Right atrium auricular region (tissue), 2 donors: Measurements from ENCODE around the gene AGK. TPM values are rescaled to one million over a fixed set of nuclear protein-coding genes. Genes with fewer than 3 reads are reported as not detected.
A peak's percentile ranks its signal among the peaks of the same experiment; 100 is the strongest.

Experiments used
- DNase-seq: peaks from one replicate; pipeline ENCODE4 v3.0.0-alpha.2; 2019; ENCODE audit warnings: low spot score
- H3K27ac ChIP-seq, 2 donors: fragments of 200-600 bp; sonication (generic); 1 replicate in 1 of 2; 2 replicates in 1 of 2; pipeline ENCODE4 v1.5.1; 2016 to 2019
- H3K27me3 ChIP-seq, 2 donors: fragments of 200-600 bp; sonication (generic); one replicate each; pipeline versions ENCODE4 v1.5.1 to v1.6.0; 2017 to 2019
- H3K36me3 ChIP-seq: fragments of 200-600 bp; sonication (generic); one replicate; pipeline ENCODE4 v1.5.1; 2016
- H3K4me1 ChIP-seq, 2 donors: fragments of 200-600 bp; sonication (generic); one replicate each; pipeline versions ENCODE4 v1.5.1 to v1.6.0; 2017 to 2019
- H3K4me3 ChIP-seq, 2 donors: fragments of 200-600 bp; sonication (generic); 1 replicate in 1 of 2; 2 replicates in 1 of 2; pipeline ENCODE4 v1.5.1; 2017 to 2019; ENCODE audit warnings: mild to moderate bottlenecking in 1 of 2, moderate library complexity in 1 of 2
- H3K9me3 ChIP-seq, 2 donors: fragments of 200-600 bp; sonication (generic); one replicate each; pipeline ENCODE4 v1.5.1; 2019
- total RNA-seq, 2 donors: library from RNA; depleted of rRNA; stranded (reverse); fragments of >200 nt; gene quantifications; one replicate each; pipeline ENCODE4 v1.1.0, GENCODE V29; 2016
- TF ChIP-seq, protein P1 (sequence below), 2 donors: fragments of 200-600 bp; sonication (generic); IDR thresholded peaks; one replicate each; pipeline ENCODE4 v1.5.1; 2019; ENCODE audit warnings: antibody characterized with exemption in 2 of 2

The AGK gene
- total RNA-seq, 2 donors from 2014 or later: 24.2 to 41.9 TPM

DNA sequence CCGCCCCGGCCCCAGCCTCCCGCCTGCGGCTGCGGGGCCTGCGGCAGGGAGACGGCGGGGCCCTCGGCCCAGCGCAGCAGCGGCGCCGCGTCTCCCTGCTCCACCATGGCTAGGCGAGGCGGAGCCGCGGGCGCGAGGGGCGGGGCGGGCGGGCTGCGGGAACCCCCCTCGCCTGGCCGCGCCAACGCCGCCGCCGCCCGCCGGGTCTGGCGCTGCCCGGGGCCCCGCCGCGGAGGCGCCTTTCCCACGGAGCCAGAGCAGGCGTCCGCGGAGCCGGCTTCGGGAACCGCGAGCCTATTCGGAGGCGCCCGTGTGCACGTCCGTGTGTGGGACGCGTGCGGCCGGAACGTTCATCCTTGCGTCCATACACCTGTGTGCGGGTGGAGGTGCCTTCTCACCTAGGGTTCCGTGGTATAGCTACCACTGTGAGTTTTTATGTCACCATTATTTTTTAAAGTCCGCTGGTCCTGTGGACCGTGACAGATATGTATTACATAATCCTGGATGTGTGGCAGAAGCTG is 150.9 kb downstream of the AGK start, which contains the start of gene DENND11:
Gene DENND11, minus strand, starts transcription at position 120 of the 521 bp plus-strand sequence. Its CDS starts 13 bp downstream, at position 107.
- no peaks in the 10 kb centered on the region for H3K36me3 ChIP-seq
- TF ChIP-seq, protein P1, sequence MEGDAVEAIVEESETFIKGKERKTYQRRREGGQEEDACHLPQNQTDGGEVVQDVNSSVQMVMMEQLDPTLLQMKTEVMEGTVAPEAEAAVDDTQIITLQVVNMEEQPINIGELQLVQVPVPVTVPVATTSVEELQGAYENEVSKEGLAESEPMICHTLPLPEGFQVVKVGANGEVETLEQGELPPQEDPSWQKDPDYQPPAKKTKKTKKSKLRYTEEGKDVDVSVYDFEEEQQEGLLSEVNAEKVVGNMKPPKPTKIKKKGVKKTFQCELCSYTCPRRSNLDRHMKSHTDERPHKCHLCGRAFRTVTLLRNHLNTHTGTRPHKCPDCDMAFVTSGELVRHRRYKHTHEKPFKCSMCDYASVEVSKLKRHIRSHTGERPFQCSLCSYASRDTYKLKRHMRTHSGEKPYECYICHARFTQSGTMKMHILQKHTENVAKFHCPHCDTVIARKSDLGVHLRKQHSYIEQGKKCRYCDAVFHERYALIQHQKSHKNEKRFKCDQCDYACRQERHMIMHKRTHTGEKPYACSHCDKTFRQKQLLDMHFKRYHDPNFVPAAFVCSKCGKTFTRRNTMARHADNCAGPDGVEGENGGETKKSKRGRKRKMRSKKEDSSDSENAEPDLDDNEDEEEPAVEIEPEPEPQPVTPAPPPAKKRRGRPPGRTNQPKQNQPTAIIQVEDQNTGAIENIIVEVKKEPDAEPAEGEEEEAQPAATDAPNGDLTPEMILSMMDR (IDR thresholded peaks at IDR 0.05): no peak
- peaks cover 0 to 24% of the 10 kb centered on the region in 2 donors for H3K4me1 ChIP-seq
- H3K4me3 ChIP-seq: peak within 1 kb of the TSS; percentile 75 to 86
- peak within 1 kb of the TSS; percentile 85 to 87 for H3K27ac ChIP-seq
- no peaks in the 10 kb centered on the region for H3K9me3 ChIP-seq
- no peaks in the 10 kb centered on the region for H3K27me3 ChIP-seq
- DNase-seq: no peak

DNA sequence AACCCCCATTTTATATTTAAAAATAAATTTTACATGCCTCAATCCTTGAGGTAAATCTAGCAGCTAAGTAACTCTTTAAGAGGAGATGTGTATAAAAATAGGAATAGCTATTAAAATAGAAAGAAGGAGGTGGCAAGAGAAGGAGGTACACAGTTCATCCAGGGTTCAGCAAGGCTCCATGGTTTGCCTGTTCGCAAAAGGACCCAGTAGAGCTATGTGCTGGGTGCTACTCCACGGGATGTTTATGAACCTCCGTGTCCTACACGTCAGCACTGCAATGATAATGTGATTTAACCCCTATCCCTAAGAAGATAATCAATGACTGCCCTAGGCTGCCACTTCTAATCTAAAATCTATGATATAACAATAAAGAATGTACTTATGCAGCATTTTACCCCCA is 151.7 kb downstream of the AGK start:
- Histone ChIP-seq H3K27ac (no peak overlapping the region), H3K4me1 (peaks cover 0 to 24% of the 10 kb centered on the region in 2 donors), H3K9me3 (no peaks in the 10 kb centered on the region), H3K36me3 (no peaks in the 10 kb centered on the region), H3K4me3 (peak overlapping the region in 1 of 2 donors; percentile 86), H3K27me3 (no peaks in the 10 kb centered on the region)
- TF ChIP-seq, protein P1 (IDR thresholded peaks at IDR 0.05): no peak
- DNase-seq: no peak

DNA sequence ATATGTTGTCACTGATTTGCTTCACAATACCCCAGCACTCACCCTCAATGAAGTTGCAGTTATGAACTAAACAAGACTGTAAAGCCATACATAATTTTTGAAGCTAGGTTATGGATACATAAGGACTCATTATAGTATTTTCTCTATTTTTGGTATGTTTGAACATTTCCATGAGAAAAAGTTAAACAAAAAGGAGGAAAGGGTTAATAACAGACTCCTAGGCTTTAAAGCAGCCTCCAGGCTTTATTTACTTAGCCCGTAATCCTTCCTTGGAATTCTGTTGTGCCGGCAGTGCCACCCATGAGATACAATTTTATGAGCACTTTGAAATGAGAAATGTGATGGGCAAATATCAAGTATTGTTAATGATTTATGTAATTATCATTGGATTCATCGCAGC is 152.9 kb downstream of the AGK start:
- Histone ChIP-seq H3K4me1 (peaks cover 0 to 24% of the 10 kb centered on the region in 2 donors), H3K9me3 (no peaks in the 10 kb centered on the region), H3K27me3 (no peaks in the 10 kb centered on the region), H3K4me3 (no peak overlapping the region), H3K27ac (no peak overlapping the region), H3K36me3 (no peaks in the 10 kb centered on the region)
- TF ChIP-seq, protein P1 (IDR thresholded peaks at IDR 0.05): no peak
- no peak for DNase-seq

DNA sequence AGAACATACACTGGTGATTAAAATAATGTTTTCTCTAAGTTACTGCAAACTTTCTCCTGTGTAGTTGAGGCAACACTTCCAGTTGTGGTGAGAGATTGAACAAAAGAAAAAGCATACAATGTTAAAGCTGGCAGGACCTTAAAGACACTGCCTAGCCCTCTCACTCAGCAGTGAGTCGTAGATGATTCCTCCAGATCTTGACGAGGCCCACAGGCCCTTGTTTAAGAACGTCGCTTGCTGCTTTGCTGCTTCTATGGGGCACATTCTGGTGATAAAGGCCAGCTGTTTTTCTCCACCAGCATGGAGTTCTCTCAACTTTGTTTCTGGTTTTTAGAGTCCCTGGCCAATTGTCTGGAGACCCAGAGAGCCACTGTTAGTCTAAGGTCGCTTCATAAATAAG is 153.5 kb downstream of the AGK start:
- Histone ChIP-seq H3K27ac (no peak overlapping the region), H3K4me3 (no peak overlapping the region), H3K27me3 (no peaks in the 10 kb centered on the region), H3K4me1 (peaks cover 0 to 24% of the 10 kb centered on the region in 2 donors), H3K36me3 (no peaks in the 10 kb centered on the region), H3K9me3 (no peaks in the 10 kb centered on the region)
- no peak for DNase-seq
- TF ChIP-seq, protein P1 (IDR thresholded peaks at IDR 0.05): no peak

Other genes starting within 250 kb of the AGK start
- 10 to 100 TPM in 1 of 2 donors, 1 to 10 TPM in 1; 6.5 to 10.6 TPM for gene DENND11, start 150.8 kb downstream of the AGK start, total RNA-seq
- not detected for gene WEE2, start 156.9 kb downstream of the AGK start, total RNA-seq
- gene SSBP1, start 186.9 kb downstream of the AGK start, total RNA-seq: 100 to 1,000 TPM; 102 to 119 TPM
- gene TAS2R3, start 212.7 kb downstream of the AGK start, total RNA-seq: not detected
- gene TAS2R4, start 225.3 kb downstream of the AGK start, total RNA-seq: under 1 TPM in 1 of 2 donors, not detected in 1; 0.31 TPM
- gene TAS2R5, start 238.8 kb downstream of the AGK start, total RNA-seq: under 1 TPM in 1 of 2 donors, not detected in 1; 0.59 TPM